ENCODE measurements around the gene SCYL1. TPM values are rescaled to one million over a fixed set of nuclear protein-coding genes. Genes with fewer than 3 reads are reported as not detected.

SCYL1 gene
- total RNA-seq, 1 experiment from 2014 or later: 53.6 TPM

GRCh38 chr11:65486570-65487466 lies 38.1 kb upstream of the SCYL1 start:
- TF ChIP-seq CTCF (IDR thresholded peaks at IDR 0.05; ENCODE audit: unreplicated experiment): no peak
- H3K9me3 Mint-ChIP-seq (ENCODE audit: low read depth, unreplicated experiment): no peaks in the 10 kb centered on the region
- H3K4me1 Mint-ChIP-seq (ENCODE audit: low read depth, unreplicated experiment): peaks cover 68% of the 10 kb centered on the region
- no peak for DNase-seq
- CTCF ChIA-PET: interaction anchor here (0.5 to 3.3 kb wide), 6 partner anchors 8 to 608 kb away, joined by 3 to 20 read pairs (median 4); partner anchors contain the start of gene EHD1
- TSS peak; percentile 22 for BruUV-seq (replicated peaks)
- peaks cover 42% of the 10 kb centered on the region for H3K36me3 Mint-ChIP-seq (ENCODE audit: insufficient read depth, unreplicated experiment)
- H3K27ac Mint-ChIP-seq (ENCODE audit: unreplicated experiment): peak overlapping the region; percentile 94
- peak overlapping the region; percentile 44 for H3K4me3 Mint-ChIP-seq (ENCODE audit: low read depth, unreplicated experiment)
- intact Hi-C loops (cut with micrococcal nuclease; ENCODE audit: unreplicated experiment): no loop called here
- H3K27me3 Mint-ChIP-seq (ENCODE audit: unreplicated experiment): no peaks in the 10 kb centered on the region

DNA sequence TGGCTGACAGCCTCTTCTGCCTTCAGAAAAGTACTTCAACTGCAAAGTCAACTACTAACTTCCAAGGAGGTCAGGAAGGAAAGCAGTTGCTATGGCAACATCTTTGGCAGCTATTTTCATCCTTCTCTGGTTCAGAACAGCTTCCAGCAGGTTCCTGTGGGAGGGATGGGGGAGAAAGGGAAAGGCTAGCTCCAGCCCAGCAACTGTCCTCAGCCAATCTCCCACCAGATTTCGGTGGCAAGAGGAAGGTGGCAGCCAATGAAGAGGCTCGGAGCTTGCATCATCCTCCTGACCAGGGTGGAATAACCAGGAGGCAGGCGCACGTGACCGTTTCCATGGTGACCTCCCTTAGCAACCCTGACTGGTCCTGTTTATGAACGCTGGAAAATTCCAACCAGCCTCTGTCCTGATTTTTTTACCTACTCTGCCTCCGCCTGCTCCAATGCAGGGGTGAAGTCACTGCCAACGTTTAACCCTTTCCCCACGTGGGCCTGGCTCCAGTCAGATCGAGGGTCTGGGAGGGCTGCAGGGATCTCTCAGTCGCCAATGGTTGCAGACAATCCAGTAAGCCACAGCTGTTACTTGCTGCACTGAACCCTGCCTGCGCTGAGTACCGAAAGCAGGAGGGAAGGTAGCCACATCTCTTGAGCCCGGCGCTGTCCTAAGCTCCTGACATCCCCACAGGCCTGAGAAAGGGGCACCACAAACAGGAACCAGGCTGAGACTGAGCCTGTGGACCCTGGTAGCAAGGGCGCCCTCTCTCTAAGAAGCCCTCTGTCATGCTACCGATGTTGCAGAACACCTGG lies 37.2 kb upstream of the SCYL1 start:
- H3K27me3 Mint-ChIP-seq (ENCODE audit: unreplicated experiment): no peaks in the 10 kb centered on the region
- H3K36me3 Mint-ChIP-seq (ENCODE audit: insufficient read depth, unreplicated experiment): peaks cover 50% of the 10 kb centered on the region
- peak overlapping the region; percentile 94 for H3K27ac Mint-ChIP-seq (ENCODE audit: unreplicated experiment)
- no TSS peak for BruUV-seq (replicated peaks)
- CTCF ChIA-PET: interaction anchor here (0.5 to 3.3 kb wide), 7 partner anchors 9 to 609 kb away, joined by 3 to 20 read pairs (median 4); partner anchors contain the start of gene EHD1
- intact Hi-C loops (cut with micrococcal nuclease; ENCODE audit: unreplicated experiment): no loop called here
- peaks cover 69% of the 10 kb centered on the region for H3K4me1 Mint-ChIP-seq (ENCODE audit: low read depth, unreplicated experiment)
- TF ChIP-seq CTCF (IDR thresholded peaks at IDR 0.05; ENCODE audit: unreplicated experiment): no peak
- DNase-seq: peak; percentile 97
- H3K4me3 Mint-ChIP-seq (ENCODE audit: low read depth, unreplicated experiment): peak overlapping the region; percentile 44
- H3K9me3 Mint-ChIP-seq (ENCODE audit: low read depth, unreplicated experiment): no peaks in the 10 kb centered on the region

DNA sequence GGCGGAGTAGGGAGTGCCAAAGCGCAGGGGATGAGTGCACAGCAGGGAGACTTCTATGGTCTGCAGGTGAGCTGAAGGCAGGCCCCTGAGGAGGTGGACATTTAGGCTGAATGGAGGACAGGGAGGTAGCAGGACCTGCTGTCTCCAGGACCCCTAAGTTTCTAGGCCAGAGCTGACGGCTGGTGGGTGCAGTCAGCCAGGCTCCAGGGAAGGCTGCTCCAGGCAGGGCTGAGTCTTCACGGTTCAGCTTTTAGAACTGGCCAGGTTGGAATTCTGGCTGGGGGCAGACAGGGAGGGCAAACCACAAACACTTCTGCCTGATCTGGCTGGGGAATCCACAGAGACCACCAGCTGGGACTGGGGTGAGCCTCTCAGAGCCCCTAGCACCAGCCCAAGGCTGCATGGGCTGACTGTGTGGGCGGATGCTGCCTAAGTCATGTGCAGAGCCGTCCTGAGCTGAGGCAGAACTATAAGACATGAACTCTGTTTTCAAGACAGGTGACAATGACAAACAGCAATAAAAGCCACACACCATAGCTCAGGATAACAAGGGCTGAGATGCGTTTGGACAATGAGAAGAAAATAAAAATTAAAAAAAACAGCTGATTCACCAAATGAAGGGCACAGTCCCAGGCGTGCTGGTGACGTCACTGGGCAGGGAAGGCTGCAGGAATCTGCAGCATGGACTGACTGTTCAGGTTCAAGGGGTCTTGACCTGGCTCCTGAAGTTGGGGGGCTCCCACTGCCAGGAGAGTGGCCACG lies 36.4 kb upstream of the SCYL1 start:
- intact Hi-C loops (cut with micrococcal nuclease; ENCODE audit: unreplicated experiment): no loop called here
- Mint-ChIP-seq H3K27me3 (ENCODE audit: unreplicated experiment) (no peaks in the 10 kb centered on the region), H3K36me3 (ENCODE audit: insufficient read depth, unreplicated experiment) (peaks cover 58% of the 10 kb centered on the region), H3K27ac (ENCODE audit: unreplicated experiment) (peak overlapping the region; percentile 94), H3K4me1 (ENCODE audit: low read depth, unreplicated experiment) (peaks cover 77% of the 10 kb centered on the region), H3K4me3 (ENCODE audit: low read depth, unreplicated experiment) (peak overlapping the region; percentile 44), H3K9me3 (ENCODE audit: low read depth, unreplicated experiment) (no peaks in the 10 kb centered on the region)
- no peak for DNase-seq
- CTCF ChIA-PET: interaction anchor here (1.0 to 3.3 kb wide), 4 partner anchors 9 to 69 kb away, joined by 4 to 20 read pairs (median 4); no protein-coding TSS in a partner anchor
- BruUV-seq (replicated peaks): no TSS peak
- no peak for TF ChIP-seq CTCF (IDR thresholded peaks at IDR 0.05; ENCODE audit: unreplicated experiment)
